ENCODE data around the gene TRAPPC10.

DNA sequence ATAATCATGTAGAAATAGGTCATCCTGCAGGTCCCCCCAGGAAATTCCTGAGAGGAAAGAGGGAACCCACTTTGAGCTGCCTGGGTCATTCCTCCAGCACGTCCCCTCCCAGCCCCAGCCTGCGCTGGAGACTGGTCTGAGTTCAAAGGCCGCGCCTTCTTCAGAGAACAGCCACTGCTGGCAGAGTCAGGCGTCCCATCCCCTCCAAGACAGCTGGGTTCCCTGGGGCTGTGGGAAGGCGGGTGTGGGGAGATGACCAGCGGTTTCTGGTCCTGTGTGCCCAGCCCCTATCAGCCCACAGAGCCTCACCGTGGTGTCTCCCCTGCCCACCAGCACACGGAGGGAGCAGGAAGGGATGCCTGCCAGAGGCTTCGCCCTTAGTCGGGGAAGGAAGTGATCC, 18.0 kb upstream of the TRAPPC10 start:
- TF ChIP-seq, protein P1, sequence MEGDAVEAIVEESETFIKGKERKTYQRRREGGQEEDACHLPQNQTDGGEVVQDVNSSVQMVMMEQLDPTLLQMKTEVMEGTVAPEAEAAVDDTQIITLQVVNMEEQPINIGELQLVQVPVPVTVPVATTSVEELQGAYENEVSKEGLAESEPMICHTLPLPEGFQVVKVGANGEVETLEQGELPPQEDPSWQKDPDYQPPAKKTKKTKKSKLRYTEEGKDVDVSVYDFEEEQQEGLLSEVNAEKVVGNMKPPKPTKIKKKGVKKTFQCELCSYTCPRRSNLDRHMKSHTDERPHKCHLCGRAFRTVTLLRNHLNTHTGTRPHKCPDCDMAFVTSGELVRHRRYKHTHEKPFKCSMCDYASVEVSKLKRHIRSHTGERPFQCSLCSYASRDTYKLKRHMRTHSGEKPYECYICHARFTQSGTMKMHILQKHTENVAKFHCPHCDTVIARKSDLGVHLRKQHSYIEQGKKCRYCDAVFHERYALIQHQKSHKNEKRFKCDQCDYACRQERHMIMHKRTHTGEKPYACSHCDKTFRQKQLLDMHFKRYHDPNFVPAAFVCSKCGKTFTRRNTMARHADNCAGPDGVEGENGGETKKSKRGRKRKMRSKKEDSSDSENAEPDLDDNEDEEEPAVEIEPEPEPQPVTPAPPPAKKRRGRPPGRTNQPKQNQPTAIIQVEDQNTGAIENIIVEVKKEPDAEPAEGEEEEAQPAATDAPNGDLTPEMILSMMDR (IDR thresholded peaks at IDR 0.05): no peak
- no peak for TF ChIP-seq POLR2A (IDR thresholded peaks at IDR 0.05)
